OCI-LY1 (cell line): Measurements from ENCODE around the gene AP1G1.
"Not testable (repeated sequence)": the region's sequence is repeated elsewhere in the genome, so short reads cannot be mapped to it uniquely, and the experiment has no call there.

ENCODE experiments used
- H2AFZ ChIP-seq: fragments of 200-600 bp; sonication (generic), shearing (Covaris generic); 2 replicates; pipeline ENCODE4 v1.6.0; 2014; ENCODE audit warnings: antibody characterized with exemption, mild to moderate bottlenecking, low read length
- H3F3A ChIP-seq: fragments of 200-600 bp; sonication (generic), shearing (Covaris generic); 2 replicates; pipeline ENCODE4 v1.6.0; 2014; ENCODE audit warnings: mild to moderate bottlenecking, antibody characterized with exemption, low read length, moderate library complexity; ENCODE audit not compliant: insufficient read depth
- H3K27ac ChIP-seq: fragments of 200-600 bp; sonication (generic); 2 replicates; pipeline ENCODE4 v1.5.1; 2014; ENCODE audit warnings: low read length, mixed run types, mild to moderate bottlenecking, low read depth; ENCODE audit not compliant: poor library complexity, severe bottlenecking
- H3K27me3 ChIP-seq: fragments of 200-600 bp; sonication (generic); 2 replicates; pipeline ENCODE4 v1.6.0; 2014; ENCODE audit warnings: antibody characterized with exemption, mild to moderate bottlenecking, low read length, moderate library complexity; ENCODE audit not compliant: insufficient read depth
- H3K36me3 ChIP-seq: fragments of 200-600 bp; sonication (generic); 2 replicates; pipeline ENCODE4 v1.6.1; 2014; ENCODE audit warnings: mild to moderate bottlenecking, antibody characterized with exemption, low read length, moderate library complexity, mixed read lengths; ENCODE audit not compliant: insufficient read depth
- H3K4me1 ChIP-seq: fragments of 200-600 bp; sonication (generic); 2 replicates; pipeline ENCODE4 v1.5.1; 2014; ENCODE audit warnings: mild to moderate bottlenecking, low read length, moderate library complexity; ENCODE audit not compliant: insufficient read depth, severe bottlenecking
- H3K4me2 ChIP-seq: fragments of 200-600 bp; sonication (generic), shearing (Covaris generic); 2 replicates; pipeline ENCODE4 v1.6.1; 2014; ENCODE audit warnings: low read length
- H3K4me3 ChIP-seq: fragments of 200-600 bp; sonication (generic); 2 replicates; pipeline ENCODE4 v1.5.1; 2014; ENCODE audit warnings: low read length, low read depth, mild to moderate bottlenecking, mixed read lengths; ENCODE audit not compliant: poor library complexity, severe bottlenecking
- H3K79me2 ChIP-seq: fragments of 200-600 bp; shearing (Covaris generic); 2 replicates; pipeline ENCODE4 v1.6.1; 2016; ENCODE audit warnings: mixed run types, low read length, mixed read lengths; ENCODE audit not compliant: insufficient read depth
- H3K9ac ChIP-seq: fragments of 200-600 bp; sonication (generic), shearing (Covaris generic); 2 replicates; pipeline ENCODE4 v1.6.1; 2014; ENCODE audit warnings: mild to moderate bottlenecking, low read length, mixed read lengths
- H3K9me2 ChIP-seq: fragments of 200-600 bp; sonication (generic), shearing (Covaris generic); 2 replicates; pipeline ENCODE4 v1.6.1; 2014; ENCODE audit warnings: low read depth, mild to moderate bottlenecking, low read length, mixed read lengths
- H3K9me3 ChIP-seq: fragments of 200-600 bp; shearing (Covaris generic); 2 replicates; pipeline ENCODE4 v1.6.1; 2014; ENCODE audit warnings: low read length, mixed read lengths
- H4K20me1 ChIP-seq: fragments of 200-600 bp; sonication (generic), shearing (Covaris generic); 2 replicates; pipeline ENCODE4 v1.6.0; 2016; ENCODE audit warnings: mild to moderate bottlenecking, low read length; ENCODE audit not compliant: insufficient read depth
- CTCF ChIP-seq: fragments of 200-600 bp; sonication (generic), shearing (Covaris generic); IDR thresholded peaks from 2 replicates; pipeline ENCODE4 v1.5.1; 2017; ENCODE audit warnings: mild to moderate bottlenecking, antibody characterized with exemption, low read length, moderate library complexity, mixed read lengths
- EZH2 ChIP-seq: fragments of 200-600 bp; sonication (generic), shearing (Covaris generic); IDR thresholded peaks from 2 replicates; pipeline ENCODE4 v1.8.0; 2017; ENCODE audit warnings: borderline replicate concordance, mixed run types, mild to moderate bottlenecking, antibody characterized with exemption, low read length, moderate library complexity, mixed read lengths

Gene AP1G1

GRCh38 chr16:71794943-71795342 is 13.7 kb downstream of the AP1G1 start:
- Histone ChIP-seq H3K4me1 (peaks cover 22% of the 10 kb centered on the region), H3K79me2 (peaks cover 87% of the 10 kb centered on the region), H3K36me3 (peaks cover 25% of the 10 kb centered on the region; the same call in 1 of the 2 replicates), H3K4me2 (no peak overlapping the region), H4K20me1 (no peaks in the 10 kb centered on the region), H3K9me3 (no peaks in the 10 kb centered on the region), H3K9me2 (no peaks in the 10 kb centered on the region), H3K27me3 (no peaks in the 10 kb centered on the region), H3K4me3 (no peak overlapping the region), H2AFZ (no peak overlapping the region), H3F3A (no peaks in the 10 kb centered on the region; the same call in 1 of the 2 replicates), H3K9ac (no peak overlapping the region), H3K27ac (no peak overlapping the region)
- no peak for TF ChIP-seq EZH2
- no peak for TF ChIP-seq CTCF

- H3K4me2 ChIP-seq, result no peak overlapping the region
- no peak overlapping the region for H2AFZ ChIP-seq
- peaks cover 22% of the 10 kb centered on the region for H3K4me1 ChIP-seq
- TF ChIP-seq EZH2 (no peak), CTCF (no peak)
- no peak overlapping the region for H3K4me3 ChIP-seq
- H3K9me2 ChIP-seq, result no peaks in the 10 kb centered on the region
- H3K27ac ChIP-seq, result no peak overlapping the region
- no peaks in the 10 kb centered on the region for H3K9me3 ChIP-seq
- no peaks in the 10 kb centered on the region for H4K20me1 ChIP-seq
- no peak overlapping the region for H3K9ac ChIP-seq
- H3K79me2 ChIP-seq, result peaks cover 92% of the 10 kb centered on the region
- H3F3A ChIP-seq, result no peaks in the 10 kb centered on the region; the same call in 1 of the 2 replicates
- H3K27me3 ChIP-seq, result no peaks in the 10 kb centered on the region
- H3K36me3 ChIP-seq, result peaks cover 32% of the 10 kb centered on the region
Observed at GRCh38 chr16:71794018-71794417, 14.6 kb downstream of the AP1G1 start.

GRCh38 chr16:71792176-71792575 is 16.5 kb downstream of the AP1G1 start:
- Histone ChIP-seq H2AFZ (no peak overlapping the region), H3K9me3 (no peaks in the 10 kb centered on the region), H3K9ac (no peak overlapping the region), H3K4me3 (no peak overlapping the region), H3K27me3 (no peaks in the 10 kb centered on the region), H3F3A (no peaks in the 10 kb centered on the region; the same call in 1 of the 2 replicates), H4K20me1 (no peaks in the 10 kb centered on the region), H3K79me2 (peaks cover 84% of the 10 kb centered on the region), H3K4me2 (no peak overlapping the region), H3K36me3 (peaks cover 40% of the 10 kb centered on the region), H3K27ac (no peak overlapping the region), H3K9me2 (no peaks in the 10 kb centered on the region), H3K4me1 (peaks cover 22% of the 10 kb centered on the region)
- TF ChIP-seq CTCF, result no peak
- TF ChIP-seq EZH2, result no peak

GRCh38 chr16:71790329-71790728 is 18.3 kb downstream of the AP1G1 start:
- H4K20me1 ChIP-seq, H3K9ac ChIP-seq, H2AFZ ChIP-seq, H3K27ac ChIP-seq, H3F3A ChIP-seq, H3K4me3 ChIP-seq, H3K27me3 ChIP-seq, H3K4me2 ChIP-seq, H3K9me3 ChIP-seq, H3K9me2 ChIP-seq: not testable (repeated sequence)
- peaks cover 19% of the 10 kb centered on the region for H3K4me1 ChIP-seq
- peaks cover 39% of the 10 kb centered on the region for H3K36me3 ChIP-seq
- H3K79me2 ChIP-seq, result peaks cover 70% of the 10 kb centered on the region
